ENCODE data around the gene KDM6B.

DNA sequence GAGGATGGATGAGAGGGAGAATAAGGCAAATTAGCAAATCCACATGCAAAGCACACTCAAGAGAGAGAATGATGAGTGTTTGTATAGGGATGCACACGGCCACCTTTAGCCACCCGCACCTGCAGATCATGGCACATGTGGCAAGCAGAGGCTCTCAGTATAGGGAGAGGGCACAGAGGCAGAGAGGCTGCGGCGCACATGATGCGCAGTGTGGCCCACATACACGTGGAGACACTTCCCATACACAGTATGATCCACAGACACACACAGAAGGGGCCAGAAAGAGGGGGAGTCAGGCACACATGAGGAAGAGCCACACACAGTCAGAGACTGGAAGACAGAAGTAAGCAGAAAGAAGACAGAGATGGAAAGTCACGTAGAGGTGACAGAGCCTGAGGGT is 48.1 kb downstream of the KDM6B start:
- TF ChIP-seq, protein P1, sequence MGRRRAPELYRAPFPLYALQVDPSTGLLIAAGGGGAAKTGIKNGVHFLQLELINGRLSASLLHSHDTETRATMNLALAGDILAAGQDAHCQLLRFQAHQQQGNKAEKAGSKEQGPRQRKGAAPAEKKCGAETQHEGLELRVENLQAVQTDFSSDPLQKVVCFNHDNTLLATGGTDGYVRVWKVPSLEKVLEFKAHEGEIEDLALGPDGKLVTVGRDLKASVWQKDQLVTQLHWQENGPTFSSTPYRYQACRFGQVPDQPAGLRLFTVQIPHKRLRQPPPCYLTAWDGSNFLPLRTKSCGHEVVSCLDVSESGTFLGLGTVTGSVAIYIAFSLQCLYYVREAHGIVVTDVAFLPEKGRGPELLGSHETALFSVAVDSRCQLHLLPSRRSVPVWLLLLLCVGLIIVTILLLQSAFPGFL (CRISPR knock-in tag; IDR thresholded peaks at IDR 0.05): no peak
- TF ChIP-seq PTTG1 (tag; IDR thresholded peaks at IDR 0.05; ENCODE audit: low read depth) (no peak), MTA3 (IDR thresholded peaks at IDR 0.05; ENCODE audit: borderline replicate concordance) (no peak), FOSL1 (tag; conservative IDR thresholded peaks at IDR 0.05) (no peak), NUFIP1 (IDR thresholded peaks at IDR 0.05; ENCODE audit: partially characterized antibody) (no peak), TARDBP (IDR thresholded peaks at IDR 0.05) (no peak), RFX5 (IDR thresholded peaks at IDR 0.05; ENCODE audit: low read depth, low read length) (no peak), SIN3B (IDR thresholded peaks at IDR 0.05; ENCODE audit: low read depth) (no peak)
- TF ChIP-seq, protein P2, sequence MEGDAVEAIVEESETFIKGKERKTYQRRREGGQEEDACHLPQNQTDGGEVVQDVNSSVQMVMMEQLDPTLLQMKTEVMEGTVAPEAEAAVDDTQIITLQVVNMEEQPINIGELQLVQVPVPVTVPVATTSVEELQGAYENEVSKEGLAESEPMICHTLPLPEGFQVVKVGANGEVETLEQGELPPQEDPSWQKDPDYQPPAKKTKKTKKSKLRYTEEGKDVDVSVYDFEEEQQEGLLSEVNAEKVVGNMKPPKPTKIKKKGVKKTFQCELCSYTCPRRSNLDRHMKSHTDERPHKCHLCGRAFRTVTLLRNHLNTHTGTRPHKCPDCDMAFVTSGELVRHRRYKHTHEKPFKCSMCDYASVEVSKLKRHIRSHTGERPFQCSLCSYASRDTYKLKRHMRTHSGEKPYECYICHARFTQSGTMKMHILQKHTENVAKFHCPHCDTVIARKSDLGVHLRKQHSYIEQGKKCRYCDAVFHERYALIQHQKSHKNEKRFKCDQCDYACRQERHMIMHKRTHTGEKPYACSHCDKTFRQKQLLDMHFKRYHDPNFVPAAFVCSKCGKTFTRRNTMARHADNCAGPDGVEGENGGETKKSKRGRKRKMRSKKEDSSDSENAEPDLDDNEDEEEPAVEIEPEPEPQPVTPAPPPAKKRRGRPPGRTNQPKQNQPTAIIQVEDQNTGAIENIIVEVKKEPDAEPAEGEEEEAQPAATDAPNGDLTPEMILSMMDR (IDR thresholded peaks at IDR 0.05 in 2 of 3, conservative IDR thresholded peaks at IDR 0.05 in 1 of 3; ENCODE audit: insufficient read depth in 2 of 3, low read depth in 1 of 3, low read length in 3 of 3): no peak

Data from K562 (cell line).